Measurements from ENCODE around the gene RNF11. TPM values are rescaled to one million over a fixed set of nuclear protein-coding genes. Genes with fewer than 3 reads are reported as not detected.

RNF11 gene
- total and polyA plus RNA-seq, 7 experiments from 2014 or later, result 22.8 to 64.0 (median 36.6) TPM

- Mint-ChIP-seq H3K9me3 (no peaks in the 10 kb centered on the region), H3K4me1 (no peaks in the 10 kb centered on the region), H3K4me3 (no peak overlapping the region), H3K27ac (no peak overlapping the region), H3K36me3 (no peaks in the 10 kb centered on the region), H3K27me3 (peaks cover 0 to 17% (median 0%) of the 10 kb centered on the region in 5 donors)
- ATAC-seq (no peak), DNase-seq (no peak)
- H3K4me3 ChIP-seq (ENCODE audit: low read length), result no peak overlapping the region
- H3K4me1 ChIP-seq (ENCODE audit: control insufficient read depth in 2 of 2, insufficient read depth in 2 of 2, low read length in 2 of 2), result no peaks in the 10 kb centered on the region
- CTCF ChIA-PET, result no interaction called here
- intact Hi-C loops (cut with micrococcal nuclease), result no loop called here
- no peaks in the 10 kb centered on the region for H3K27me3 ChIP-seq (ENCODE audit: control insufficient read depth in 2 of 2, insufficient read depth in 2 of 2, low read length in 2 of 2)
- no peaks in the 10 kb centered on the region for H3K9me3 ChIP-seq (ENCODE audit: control insufficient read depth in 2 of 3, low read length in 3 of 3)
- POLR2A ChIA-PET, result interaction anchor here (0.6 kb wide), 1 partner anchor 1621 kb away, joined by 5 read pairs; no protein-coding TSS in a partner anchor
- H3K36me3 ChIP-seq (ENCODE audit: control insufficient read depth in 2 of 3, insufficient read depth in 3 of 3, low read length in 3 of 3), result no peaks in the 10 kb centered on the region
- H3K27ac ChIP-seq (ENCODE audit: low read depth, low read length), result no peak overlapping the region
Measured at GRCh38 chr1:51320967-51321923, 85.2 kb downstream of the RNF11 start.

GRCh38 chr1:51321924-51322280, 85.8 kb downstream of the RNF11 start:
- Mint-ChIP-seq H3K36me3 (no peaks in the 10 kb centered on the region), H3K4me1 (no peaks in the 10 kb centered on the region), H3K4me3 (no peak overlapping the region), H3K27me3 (peaks cover 0 to 19% (median 0%) of the 10 kb centered on the region in 5 donors), H3K27ac (no peak overlapping the region), H3K9me3 (no peaks in the 10 kb centered on the region)
- H3K36me3 ChIP-seq (ENCODE audit: control insufficient read depth in 2 of 3, insufficient read depth in 3 of 3, low read length in 3 of 3), result no peaks in the 10 kb centered on the region
- intact Hi-C loops (cut with micrococcal nuclease), result no loop called here
- DNase-seq (no peak), ATAC-seq (no peak)
- no peaks in the 10 kb centered on the region for H3K4me1 ChIP-seq (ENCODE audit: control insufficient read depth in 2 of 2, insufficient read depth in 2 of 2, low read length in 2 of 2)
- H3K9me3 ChIP-seq (ENCODE audit: control insufficient read depth in 2 of 3, low read length in 3 of 3), result no peaks in the 10 kb centered on the region
- H3K27me3 ChIP-seq (ENCODE audit: control insufficient read depth in 2 of 2, insufficient read depth in 2 of 2, low read length in 2 of 2), result no peaks in the 10 kb centered on the region
- ChIA-PET CTCF (no interaction called here), POLR2A (interaction anchor here (0.6 kb wide), 1 partner anchor 1620 kb away, joined by 5 read pairs; no protein-coding TSS in a partner anchor)
- H3K27ac ChIP-seq (ENCODE audit: low read depth, low read length), result no peak overlapping the region
- no peak overlapping the region for H3K4me3 ChIP-seq (ENCODE audit: low read length)

- Mint-ChIP-seq H3K9me3 (no peaks in the 10 kb centered on the region), H3K4me1 (no peaks in the 10 kb centered on the region)
Measured at GRCh38 chr1:51322417-51323101, 86.5 kb downstream of the RNF11 start.

More at GRCh38 chr1:51322417-51323101, 86.5 kb downstream of the RNF11 start:
- ATAC-seq (no peak), DNase-seq (no peak)
- H3K4me3 ChIP-seq (ENCODE audit: low read length), result no peak overlapping the region
- H3K36me3 Mint-ChIP-seq, result no peaks in the 10 kb centered on the region
- no peaks in the 10 kb centered on the region for H3K9me3 ChIP-seq (ENCODE audit: control insufficient read depth in 2 of 3, low read length in 3 of 3)
- H3K4me3 Mint-ChIP-seq, result no peak overlapping the region
- CTCF ChIA-PET, result no interaction called here
- H3K36me3 ChIP-seq (ENCODE audit: control insufficient read depth in 2 of 3, insufficient read depth in 3 of 3, low read length in 3 of 3), result no peaks in the 10 kb centered on the region
- intact Hi-C loops (cut with micrococcal nuclease), result no loop called here
- H3K27ac ChIP-seq (ENCODE audit: low read depth, low read length), result no peak overlapping the region
- H3K27me3 ChIP-seq (ENCODE audit: control insufficient read depth in 2 of 2, insufficient read depth in 2 of 2, low read length in 2 of 2), result no peaks in the 10 kb centered on the region
- H3K27ac Mint-ChIP-seq, result no peak overlapping the region
- POLR2A ChIA-PET, result no interaction called here
- H3K4me1 ChIP-seq (ENCODE audit: control insufficient read depth in 2 of 2, insufficient read depth in 2 of 2, low read length in 2 of 2), result no peaks in the 10 kb centered on the region
- peaks cover 0 to 24% (median 4%) of the 10 kb centered on the region in 5 donors for H3K27me3 Mint-ChIP-seq

Other genes starting within 250 kb of the RNF11 start
- not detected for gene C1orf185, start 134.0 kb upstream of the RNF11 start, total RNA-seq
- gene C1orf185, start 134.0 kb upstream of the RNF11 start, polyA plus RNA-seq, result not detected
- under 1 TPM in 1 of 5 experiments, not detected in 4; 0.16 TPM for gene TTC39A, start 94.3 kb downstream of the RNF11 start, total RNA-seq
- gene TTC39A, start 94.3 kb downstream of the RNF11 start, polyA plus RNA-seq, result not detected